PC-3 (cell line): Measurements from ENCODE around the gene CA10. TPM values are rescaled to one million over a fixed set of nuclear protein-coding genes. Genes with fewer than 3 reads are reported as not detected.

Experiments used
- ATAC-seq: fragments of 200-7000 bp; cut with Tn5 transposase; 2 replicates; pipeline ENCODE4 v1.9.1; 2020; ENCODE audit warnings: mild to moderate bottlenecking, moderate library complexity
- BruUV-seq: library from RNA; stranded (reverse); fragments of 400-500 nt; replicated peaks from 2 replicates; lab custom pipeline; 2021; lab: Mats Ljungman, UMichigan
- CTCF ChIA-PET: fragments of 300-600 bp; sonication (Branson Sonifier 250); formaldehyde crosslinking; loops from one replicate; lab custom pipeline; 2022; ENCODE audit warnings: antibody characterized with exemption; lab: Charles Lee
- POLR2A ChIA-PET: fragments of 300-600 bp; sonication (Branson Sonifier 250); formaldehyde crosslinking; loops from one replicate; lab custom pipeline; 2022; ENCODE audit warnings: antibody characterized with exemption; ENCODE audit not compliant: unreplicated experiment; lab: Charles Lee
- DNase-seq: peaks from one replicate; pipeline ENCODE4 v3.0.0-alpha.2; 2015
- H2AFZ ChIP-seq: fragments of 300-600 bp; sonication (generic); 2 replicates; pipeline ENCODE4 v1.6.0; 2016; ENCODE audit warnings: antibody characterized with exemption, low read length
- H3F3A ChIP-seq: fragments of 300-600 bp; sonication (generic); one replicate; pipeline ENCODE4 v1.6.0; 2017; ENCODE audit warnings: antibody characterized with exemption, low read length, control low read depth, mild to moderate bottlenecking; ENCODE audit not compliant: unreplicated experiment
- H3K27ac ChIP-seq: fragments of 300-600 bp; sonication (generic); 2 replicates; pipeline ENCODE4 v1.5.1; 2016; ENCODE audit warnings: mild to moderate bottlenecking, low read length
- H3K27me3 ChIP-seq: fragments of 300-600 bp; sonication (generic); 2 replicates; pipeline ENCODE4 v1.6.1; 2016; ENCODE audit warnings: low read length, mixed read lengths
- H3K36me3 ChIP-seq: fragments of 300-600 bp; sonication (generic); 2 replicates; pipeline ENCODE4 v1.6.1; 2016; ENCODE audit warnings: low read depth, mixed run types, low read length, mixed read lengths
- H3K4me1 ChIP-seq: fragments of 300-600 bp; sonication (generic); 2 replicates; pipeline ENCODE4 v1.5.1; 2016; ENCODE audit warnings: low read length; ENCODE audit not compliant: insufficient read depth
- H3K4me2 ChIP-seq: fragments of 300-600 bp; sonication (generic); 2 replicates; pipeline ENCODE4 v1.6.0; 2016; ENCODE audit warnings: low read length
- H3K4me3 ChIP-seq: fragments of 300-600 bp; sonication (generic); 2 replicates; pipeline ENCODE4 v1.5.1; 2016; ENCODE audit warnings: mild to moderate bottlenecking, low read length, mixed read lengths
- H3K79me2 ChIP-seq: fragments of 300-600 bp; sonication (generic); 2 replicates; pipeline ENCODE4 v1.6.1; 2017; ENCODE audit warnings: low read length, mixed read lengths
- H3K9ac ChIP-seq: fragments of 300-600 bp; sonication (generic); 2 replicates; pipeline ENCODE4 v1.6.0; 2016; ENCODE audit warnings: mild to moderate bottlenecking, low read length
- H3K9me2 ChIP-seq: fragments of 300-600 bp; sonication (generic); replicated peaks from 2 replicates; pipeline ENCODE4 v1.6.1; 2016; ENCODE audit warnings: mixed run types, low read length, mixed read lengths
- H3K9me3 ChIP-seq: fragments of 300-600 bp; sonication (generic); 2 replicates; pipeline ENCODE4 v1.6.1; 2016; ENCODE audit warnings: low read length, mixed read lengths
- H4K20me1 ChIP-seq: fragments of 300-600 bp; sonication (generic); 2 replicates; pipeline ENCODE4 v1.6.1; 2016; ENCODE audit warnings: low read length, mixed read lengths
- CTCF ChIP-seq: fragments of 300-600 bp; sonication (generic); conservative IDR thresholded peaks from 2 replicates; pipeline ENCODE4 v1.5.1; 2017; ENCODE audit warnings: antibody characterized with exemption, low read depth, mild to moderate bottlenecking, low read length
- EZH2 ChIP-seq: fragments of 300-600 bp; sonication (generic); IDR thresholded peaks from one replicate; pipeline ENCODE4 v1.6.1; 2017; ENCODE audit warnings: antibody characterized with exemption, mild to moderate bottlenecking, low read length; ENCODE audit not compliant: unreplicated experiment
- EZH2phosphoT487 ChIP-seq: fragments of 300-600 bp; sonication (generic); IDR thresholded peaks from 2 replicates; pipeline ENCODE4 v1.6.1; 2018; ENCODE audit warnings: mild to moderate bottlenecking, antibody characterized with exemption, low read length, borderline replicate concordance
- intact Hi-C: fragments of 100-400 bp; cut with micrococcal nuclease; formaldehyde crosslinking; loops from 2 replicates; pipeline ENCODE4 v1.9.0; 2023
- total RNA-seq: library from RNA; depleted of rRNA; stranded (reverse); fragments of >200 nt; gene quantifications from 2 replicates; pipeline ENCODE4 v1.2.3, GENCODE V29; 2014

CA10 gene
- total RNA-seq, 1 experiment from 2014 or later: not detected

GRCh38 chr17:51852603-51853002, 305.9 kb downstream of the CA10 start:
- CTCF ChIA-PET: no interaction called here
- Histone ChIP-seq H3K4me2 (no peak overlapping the region), H3K36me3 (no peaks in the 10 kb centered on the region), H3F3A (no peaks in the 10 kb centered on the region), H3K79me2 (no peaks in the 10 kb centered on the region), H3K9me3 (no peaks in the 10 kb centered on the region), H4K20me1 (no peaks in the 10 kb centered on the region), H2AFZ (no peak overlapping the region), H3K4me3 (no peak overlapping the region), H3K4me1 (peaks cover 25% of the 10 kb centered on the region), H3K9ac (no peak overlapping the region), H3K27me3 (no peaks in the 10 kb centered on the region), H3K9me2 (no peaks in the 10 kb centered on the region), H3K27ac (no peak overlapping the region)
- no peak for TF ChIP-seq EZH2
- intact Hi-C loops: no loop called here
- no peak for ATAC-seq
- BruUV-seq: no TSS peak
- POLR2A ChIA-PET: no interaction called here
- no peak for DNase-seq

GRCh38 chr17:51850201-51850600, 308.3 kb downstream of the CA10 start:
- H3K27ac ChIP-seq: peak overlapping the region; percentile 4; the same call in 1 of the 2 replicates
- H3K9ac ChIP-seq: no peak overlapping the region; the same call in 1 of the 2 replicates
- H3K9me3 ChIP-seq: no peaks in the 10 kb centered on the region
- no peak overlapping the region for H2AFZ ChIP-seq
- H3K4me3 ChIP-seq: no peak overlapping the region
- intact Hi-C loops: no loop called here
- POLR2A ChIA-PET: no interaction called here
- BruUV-seq: no TSS peak
- ATAC-seq (no peak), DNase-seq (peak; percentile 50)
- H3K27me3 ChIP-seq: no peaks in the 10 kb centered on the region
- H3K4me2 ChIP-seq: no peak overlapping the region
- H3F3A ChIP-seq: no peaks in the 10 kb centered on the region
- no peaks in the 10 kb centered on the region for H3K9me2 ChIP-seq
- no peaks in the 10 kb centered on the region for H3K36me3 ChIP-seq
- CTCF ChIA-PET: no interaction called here
- TF ChIP-seq EZH2phosphoT487: no peak
- peak; percentile 66 for TF ChIP-seq CTCF
- no peak for TF ChIP-seq EZH2
- H3K4me1 ChIP-seq: peaks cover 26% of the 10 kb centered on the region
- no peaks in the 10 kb centered on the region for H4K20me1 ChIP-seq
- no peaks in the 10 kb centered on the region for H3K79me2 ChIP-seq

GRCh38 chr17:51848451-51848850, 310.1 kb downstream of the CA10 start:
- CTCF ChIA-PET: no interaction called here
- TF ChIP-seq EZH2 (no peak), CTCF (no peak), EZH2phosphoT487 (no peak)
- peak; percentile 62 for ATAC-seq

More at GRCh38 chr17:51848451-51848850, 310.1 kb downstream of the CA10 start:
- Histone ChIP-seq H3K27me3 (no peaks in the 10 kb centered on the region), H3K36me3 (no peaks in the 10 kb centered on the region), H3F3A (no peaks in the 10 kb centered on the region), H3K4me3 (no peak overlapping the region), H3K9ac (peak overlapping the region; percentile 57), H3K27ac (peak overlapping the region; percentile 92), H3K4me1 (peaks cover 25% of the 10 kb centered on the region), H3K9me2 (no peaks in the 10 kb centered on the region), H3K4me2 (peak overlapping the region; percentile 43), H2AFZ (no peak overlapping the region), H4K20me1 (no peaks in the 10 kb centered on the region), H3K9me3 (no peaks in the 10 kb centered on the region), H3K79me2 (no peaks in the 10 kb centered on the region)
- intact Hi-C loops: no loop called here
- no TSS peak for BruUV-seq
- peak; percentile 96 for DNase-seq
- POLR2A ChIA-PET: no interaction called here
